Activated T-helper 17 cell treated with anti-CD3 and anti-CD28 coated beads, Interleukin-2, amount 50 U/mL, for 72 hours (primary cell): ENCODE data around the gene TRIAP1. TPM values are rescaled to one million over a fixed set of nuclear protein-coding genes. Genes with fewer than 3 reads are reported as not detected.
A peak's percentile ranks its signal among the peaks of the same experiment; 100 is the strongest.
"Not testable (repeated sequence)": the region's sequence is repeated elsewhere in the genome, so short reads cannot be mapped to it uniquely, and the experiment has no call there.

Experiments used
- ATAC-seq: fragments of 150-1000 bp; cut with Tn5 transposase; replicated peaks from 2 replicates; pipeline ENCODE4 v1.10.0; 2021; ENCODE audit warnings: mild to moderate bottlenecking, moderate library complexity
- H3K27ac Mint-ChIP-seq: one replicate; pipeline ENCODE4 v1.8.0; 2022; ENCODE audit warnings: mixed read lengths
- H3K27me3 Mint-ChIP-seq: one replicate; pipeline ENCODE4 v1.8.0; 2022; ENCODE audit warnings: mixed read lengths
- H3K36me3 Mint-ChIP-seq: one replicate; pipeline ENCODE4 v1.8.0; 2022; ENCODE audit warnings: low read depth, mild to moderate bottlenecking, mixed read lengths
- H3K4me1 Mint-ChIP-seq: one replicate; pipeline ENCODE4 v1.8.0; 2022; ENCODE audit warnings: mixed read lengths
- H3K4me3 Mint-ChIP-seq: one replicate; pipeline ENCODE4 v1.8.0; 2022; ENCODE audit warnings: mild to moderate bottlenecking, mixed read lengths
- H3K9me3 Mint-ChIP-seq: one replicate; pipeline ENCODE4 v1.8.0; 2022; ENCODE audit warnings: mixed read lengths
- total RNA-seq, 2 donors: library from RNA; stranded (reverse); gene quantifications; one replicate each; pipeline ENCODE4 v1.2.3, GENCODE V29; 2022

TRIAP1 gene
- total RNA-seq = 10 to 100 TPM; 31.8 to 58.6 TPM

DNA sequence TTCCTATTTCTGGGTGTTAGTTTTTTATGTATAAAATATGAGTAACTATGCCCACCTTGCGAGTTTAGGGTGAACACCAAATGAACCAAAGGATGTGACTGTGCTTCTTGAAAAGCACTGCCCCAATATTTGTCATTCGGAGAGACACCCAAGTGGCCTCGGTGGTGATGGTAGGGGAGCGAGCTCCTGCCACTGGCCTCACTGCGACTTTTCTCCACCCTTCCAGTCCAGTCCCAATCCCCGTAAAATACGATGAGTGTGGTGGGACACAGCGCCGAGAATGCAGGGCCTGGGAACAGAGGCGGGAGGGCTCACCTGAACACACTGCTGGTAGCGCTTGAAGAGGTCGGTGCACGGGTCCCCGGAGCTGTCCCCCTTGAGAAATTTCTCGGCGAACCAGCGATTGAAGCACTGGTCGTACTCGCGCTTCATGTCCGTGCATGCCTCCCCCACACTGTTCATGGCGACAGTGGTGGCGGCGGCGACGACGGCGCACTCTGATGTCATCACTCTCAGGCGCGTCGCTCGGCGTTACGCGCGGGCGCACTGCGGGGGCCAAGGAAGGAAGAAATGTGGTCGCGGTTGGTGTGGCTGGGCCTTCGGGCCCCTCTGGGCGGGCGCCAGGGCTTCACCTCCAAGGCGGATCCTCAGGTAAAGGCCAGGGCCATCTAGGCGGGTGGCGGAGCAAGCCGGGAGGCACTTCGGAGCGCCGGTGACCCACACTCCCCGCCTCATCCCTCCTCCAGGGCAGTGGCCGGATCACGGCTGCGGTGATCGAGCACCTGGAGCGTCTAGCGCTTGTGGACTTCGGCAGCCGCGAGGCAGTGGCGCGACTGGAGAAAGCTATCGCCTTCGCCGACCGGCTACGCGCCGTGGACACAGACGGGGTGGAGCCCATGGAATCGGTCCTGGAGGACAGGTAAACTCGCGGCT is at the start of gene TRIAP1, which contains the start of gene GATC:
TRIAP1 (minus strand) TSS at position 474 of the 933 bp plus-strand sequence; CDS start at position 462, 12 bp downstream.
GATC (plus strand) TSS at position 534 of the 933 bp plus-strand sequence; CDS start at position 571, 37 bp downstream.
- ATAC-seq = peak; percentile 99
- H3K4me1 Mint-ChIP-seq = peaks cover 7% of the 10 kb centered on the region
- no peaks in the 10 kb centered on the region for H3K9me3 Mint-ChIP-seq

GRCh38 chr12:120495186-120495730 is 49.1 kb upstream of the TRIAP1 start:
- no peaks in the 10 kb centered on the region for H3K27me3 Mint-ChIP-seq
- peaks cover 18% of the 10 kb centered on the region for H3K4me1 Mint-ChIP-seq
- H3K9me3 Mint-ChIP-seq = no peaks in the 10 kb centered on the region
- H3K4me3 Mint-ChIP-seq = peak overlapping the region; percentile 86
- no peak for ATAC-seq
- peaks cover 27% of the 10 kb centered on the region for H3K36me3 Mint-ChIP-seq
- H3K27ac Mint-ChIP-seq = peak overlapping the region; percentile 82

More for the DNA sequence above, at the start of gene TRIAP1, which contains the start of gene GATC:
- peak within 1 kb of the TSS; percentile 99 for H3K27ac Mint-ChIP-seq
- peaks cover 90% of the 10 kb centered on the region for H3K36me3 Mint-ChIP-seq
- H3K27me3 Mint-ChIP-seq = no peaks in the 10 kb centered on the region
- H3K4me3 Mint-ChIP-seq = peak within 1 kb of the TSS; percentile 99

GRCh38 chr12:120490833-120491512 is 44.8 kb upstream of the TRIAP1 start:
- Mint-ChIP-seq H3K4me1 (peaks cover 6% of the 10 kb centered on the region), H3K9me3 (no peaks in the 10 kb centered on the region), H3K36me3 (no peaks in the 10 kb centered on the region), H3K4me3 (no peak overlapping the region), H3K27ac (no peak overlapping the region), H3K27me3 (no peaks in the 10 kb centered on the region)
- no peak for ATAC-seq

- peaks cover 6% of the 10 kb centered on the region for H3K4me1 Mint-ChIP-seq
- no peaks in the 10 kb centered on the region for H3K36me3 Mint-ChIP-seq
- H3K27me3 Mint-ChIP-seq = no peaks in the 10 kb centered on the region
- H3K27ac Mint-ChIP-seq = no peak overlapping the region
- H3K9me3 Mint-ChIP-seq = no peaks in the 10 kb centered on the region
- H3K4me3 Mint-ChIP-seq = no peak overlapping the region
- ATAC-seq = no peak
Measured at GRCh38 chr12:120490325-120490724, 44.1 kb upstream of the TRIAP1 start.

GRCh38 chr12:120489018-120489417 is 42.8 kb upstream of the TRIAP1 start:
- H3K4me1 Mint-ChIP-seq = no peaks in the 10 kb centered on the region
- H3K27ac Mint-ChIP-seq = no peak overlapping the region
- H3K27me3 Mint-ChIP-seq = no peaks in the 10 kb centered on the region
- H3K4me3 Mint-ChIP-seq = no peak overlapping the region
- no peaks in the 10 kb centered on the region for H3K36me3 Mint-ChIP-seq
- no peak for ATAC-seq
- no peaks in the 10 kb centered on the region for H3K9me3 Mint-ChIP-seq

DNA sequence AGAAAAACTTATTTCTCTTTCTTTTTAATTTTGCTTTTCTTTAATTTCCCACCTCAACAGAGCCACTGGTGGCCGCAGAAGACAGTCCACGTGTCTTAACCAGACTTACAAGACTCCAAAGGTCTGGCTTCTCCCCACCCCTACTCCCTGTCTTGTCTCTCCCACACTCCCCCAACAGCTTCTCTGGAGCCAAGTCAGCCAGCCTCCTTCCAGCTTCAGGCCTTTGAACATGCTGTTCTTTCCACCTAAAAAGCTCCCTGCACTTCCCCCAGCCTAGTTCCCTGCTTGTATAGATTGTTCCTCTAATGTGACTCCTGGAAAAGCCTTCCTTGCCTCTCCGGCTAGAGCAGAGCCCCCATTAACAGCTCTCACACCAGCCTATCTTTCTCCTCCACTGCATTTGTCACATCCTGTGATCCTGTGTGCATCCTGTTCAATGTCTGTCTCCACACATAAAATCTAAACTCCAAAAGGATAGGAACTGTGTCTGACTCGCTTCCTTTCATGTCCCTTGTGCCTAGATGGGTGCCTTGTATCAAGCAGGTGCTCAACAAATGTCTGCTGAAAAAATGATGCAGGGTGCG is 42.0 kb upstream of the TRIAP1 start:
- Mint-ChIP-seq H3K4me1 (no peaks in the 10 kb centered on the region), H3K36me3 (no peaks in the 10 kb centered on the region), H3K9me3 (no peaks in the 10 kb centered on the region), H3K4me3 (no peak overlapping the region), H3K27me3 (no peaks in the 10 kb centered on the region), H3K27ac (peak overlapping the region; percentile 11)
- no peak for ATAC-seq

GRCh38 chr12:120487552-120487951 is 41.4 kb upstream of the TRIAP1 start:
- not testable (repeated sequence) for H3K27ac Mint-ChIP-seq, H3K4me1 Mint-ChIP-seq, H3K4me3 Mint-ChIP-seq, H3K36me3 Mint-ChIP-seq, ATAC-seq, H3K9me3 Mint-ChIP-seq, H3K27me3 Mint-ChIP-seq

DNA sequence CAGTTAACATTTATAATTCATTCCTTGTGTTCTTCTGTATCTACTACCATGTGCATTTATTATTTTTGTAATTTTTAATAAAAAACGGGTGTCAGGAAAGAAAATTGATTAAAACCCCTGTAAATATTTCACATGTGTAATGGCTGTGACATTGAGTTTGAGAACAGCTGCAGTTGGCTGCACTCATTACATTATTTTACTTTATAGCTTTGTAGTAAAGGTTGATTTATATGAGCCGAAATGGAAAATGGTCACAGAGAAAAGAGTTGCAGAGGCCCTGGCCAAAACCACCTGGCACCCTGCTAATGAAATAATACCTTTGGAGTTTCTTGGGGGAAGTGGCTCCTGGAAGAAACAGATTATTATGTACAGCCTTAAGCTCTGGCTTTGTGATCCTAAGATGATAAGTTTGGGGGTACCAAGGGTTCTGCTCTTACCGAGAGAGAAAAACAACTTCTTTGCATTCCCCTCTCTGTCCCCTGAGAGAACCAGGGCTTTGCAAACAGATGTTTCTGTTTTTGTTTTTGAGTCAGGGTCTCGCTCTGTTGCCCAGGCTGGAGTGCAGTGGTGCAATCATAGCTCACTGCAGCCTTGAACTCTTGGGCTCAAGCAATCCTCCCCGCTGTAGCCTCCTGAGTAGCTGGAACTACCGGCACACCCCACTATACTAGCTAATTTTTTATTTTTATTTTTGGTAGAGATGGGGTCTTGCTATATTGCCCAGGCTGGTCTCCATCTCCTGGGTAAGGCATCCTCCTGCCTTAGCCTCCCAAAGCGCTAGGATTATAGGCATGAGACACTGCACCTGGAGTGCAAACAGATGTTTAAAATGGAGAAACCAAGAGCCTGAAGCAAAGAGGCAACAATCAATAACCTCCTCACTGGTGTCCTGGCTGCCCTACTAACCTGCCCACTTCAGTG is 40.0 kb upstream of the TRIAP1 start:
- Mint-ChIP-seq H3K36me3 (no peaks in the 10 kb centered on the region), H3K4me3 (no peak overlapping the region), H3K27ac (no peak overlapping the region)

DNA sequence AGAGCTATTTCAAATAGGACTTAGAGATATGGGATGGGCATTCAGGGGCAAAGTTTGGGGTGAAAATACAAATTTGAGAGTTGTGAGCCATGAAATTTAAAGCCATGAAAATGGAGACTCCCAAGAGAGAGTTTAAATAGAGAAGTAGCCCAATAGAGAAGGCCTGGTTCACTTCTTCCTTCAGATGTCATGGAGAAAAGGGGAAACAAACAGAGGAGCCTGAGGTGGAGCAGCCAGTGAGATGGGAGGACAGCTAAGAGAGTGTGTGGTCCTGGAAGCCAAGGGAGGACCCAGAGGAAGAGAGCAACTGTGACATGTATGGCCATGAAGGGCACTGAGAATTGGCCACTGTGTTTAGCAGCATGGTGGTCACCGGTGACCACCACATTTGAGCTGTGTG is 37.4 kb upstream of the TRIAP1 start:
- no peaks in the 10 kb centered on the region for H3K27me3 Mint-ChIP-seq
- ATAC-seq = no peak
- no peaks in the 10 kb centered on the region for H3K36me3 Mint-ChIP-seq
- peak overlapping the region; percentile 4 for H3K27ac Mint-ChIP-seq
- no peaks in the 10 kb centered on the region for H3K9me3 Mint-ChIP-seq
- H3K4me3 Mint-ChIP-seq = no peak overlapping the region
- no peaks in the 10 kb centered on the region for H3K4me1 Mint-ChIP-seq

More for the DNA sequence above, 40.0 kb upstream of the TRIAP1 start:
- H3K9me3 Mint-ChIP-seq = no peaks in the 10 kb centered on the region
- no peaks in the 10 kb centered on the region for H3K27me3 Mint-ChIP-seq
- no peak for ATAC-seq
- H3K4me1 Mint-ChIP-seq = no peaks in the 10 kb centered on the region

DNA sequence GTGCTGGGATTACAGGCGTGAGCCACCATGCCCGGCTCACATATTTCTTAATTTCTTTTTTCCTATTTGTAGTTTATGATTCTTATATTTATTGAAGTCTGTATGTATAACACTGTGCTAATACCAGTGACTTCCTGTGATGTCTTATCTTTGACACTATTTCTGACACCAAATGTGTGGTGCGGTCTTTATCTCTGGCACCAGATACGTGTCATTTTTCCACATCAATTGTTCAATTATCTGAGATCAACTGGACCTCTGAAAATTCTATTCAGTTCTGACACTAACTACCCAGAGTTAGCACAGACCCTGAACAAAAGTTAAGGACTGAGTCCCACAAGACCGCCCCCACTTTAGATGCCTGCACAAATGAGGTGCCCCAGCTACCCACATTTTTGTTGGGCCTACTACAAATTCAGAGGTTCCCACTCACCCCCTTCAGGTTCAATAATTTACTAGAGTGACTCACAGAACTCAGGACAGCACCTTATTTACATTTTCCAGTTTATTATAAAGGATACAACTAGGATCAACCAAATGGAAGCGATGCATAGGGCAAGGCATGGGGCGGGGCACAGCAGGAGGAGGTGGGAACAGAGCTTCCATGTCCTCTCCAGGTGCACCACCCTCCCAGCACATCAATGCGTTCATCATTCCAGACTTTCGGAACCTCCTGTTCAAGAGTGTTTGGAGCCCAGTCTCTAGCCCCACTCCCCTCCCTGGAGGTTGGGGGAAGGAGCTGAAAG is 35.0 kb upstream of the TRIAP1 start:
- no peaks in the 10 kb centered on the region for H3K9me3 Mint-ChIP-seq

GRCh38 chr12:120480211-120480610 is 34.0 kb upstream of the TRIAP1 start:
- Mint-ChIP-seq H3K4me3 (no peak overlapping the region), H3K4me1 (no peaks in the 10 kb centered on the region), H3K27ac (peak overlapping the region; percentile 9), H3K9me3 (no peaks in the 10 kb centered on the region), H3K27me3 (no peaks in the 10 kb centered on the region), H3K36me3 (no peaks in the 10 kb centered on the region)
- ATAC-seq = no peak

More for the DNA sequence above, 35.0 kb upstream of the TRIAP1 start:
- no peak overlapping the region for H3K4me3 Mint-ChIP-seq
- no peaks in the 10 kb centered on the region for H3K27me3 Mint-ChIP-seq
- no peaks in the 10 kb centered on the region for H3K36me3 Mint-ChIP-seq
- no peak for ATAC-seq
- no peak overlapping the region for H3K27ac Mint-ChIP-seq
- H3K4me1 Mint-ChIP-seq = no peaks in the 10 kb centered on the region

DNA sequence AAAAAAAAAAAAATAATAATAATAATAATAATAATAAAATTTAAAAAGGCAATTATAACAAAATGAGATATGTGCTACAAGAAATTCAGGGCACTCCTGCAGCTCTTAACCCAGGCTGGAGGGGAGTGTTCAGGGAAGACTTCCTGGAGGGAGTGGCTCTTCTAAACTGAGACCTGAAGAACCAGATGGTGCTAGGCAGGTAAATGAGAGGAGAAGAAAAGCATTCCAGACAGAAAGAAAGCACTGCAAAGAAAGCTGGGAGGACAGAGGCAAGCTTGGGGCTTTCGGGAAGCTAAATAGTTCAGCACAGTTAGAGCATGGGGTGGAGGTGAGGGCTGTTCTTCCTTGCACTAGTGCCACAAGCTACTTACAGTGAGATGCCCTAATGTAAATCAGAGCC is 33.3 kb upstream of the TRIAP1 start:
- peak overlapping the region; percentile 9 for H3K27ac Mint-ChIP-seq
- H3K9me3 Mint-ChIP-seq = no peaks in the 10 kb centered on the region
- no peaks in the 10 kb centered on the region for H3K36me3 Mint-ChIP-seq
- no peaks in the 10 kb centered on the region for H3K4me1 Mint-ChIP-seq
- no peak for ATAC-seq
- H3K27me3 Mint-ChIP-seq = no peaks in the 10 kb centered on the region
- H3K4me3 Mint-ChIP-seq = no peak overlapping the region

DNA sequence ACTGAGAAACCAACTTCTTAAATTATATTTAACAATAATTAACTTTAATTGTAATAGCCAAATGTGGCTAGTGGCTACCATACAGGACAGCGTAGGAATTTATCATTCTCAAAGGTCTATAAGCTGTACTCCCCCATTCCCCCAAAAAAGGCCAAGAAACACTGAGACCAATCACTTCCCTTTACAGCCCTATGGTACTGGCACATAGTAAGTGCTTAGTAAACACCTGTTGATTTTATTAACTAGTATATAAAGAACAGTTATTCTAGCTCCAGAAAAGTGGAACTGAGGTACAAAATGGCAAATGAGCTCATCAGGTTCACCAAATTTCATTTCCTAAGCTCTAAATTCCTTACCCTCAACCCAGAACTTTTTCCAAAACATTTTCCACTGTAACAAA is 29.5 kb upstream of the TRIAP1 start:
- Mint-ChIP-seq H3K4me3 (no peak overlapping the region), H3K9me3 (no peaks in the 10 kb centered on the region), H3K27ac (no peak overlapping the region), H3K36me3 (no peaks in the 10 kb centered on the region), H3K4me1 (peaks cover 8% of the 10 kb centered on the region), H3K27me3 (no peaks in the 10 kb centered on the region)
- no peak for ATAC-seq
